ENCODE data around the gene SLC34A2.

GRCh38 chr4:25687773-25688172 is 32.1 kb downstream of the SLC34A2 start:
- TF ChIP-seq RAD21 (IDR thresholded peaks at IDR 0.05; ENCODE audit: low read depth) (no peak), EP300 (IDR thresholded peaks at IDR 0.05; ENCODE audit: borderline replicate concordance) (no peak), REST (IDR thresholded peaks at IDR 0.05; ENCODE audit: low read depth) (no peak), TAF1 (IDR thresholded peaks at IDR 0.05; ENCODE audit: low read depth) (no peak), FOXM1 (IDR thresholded peaks at IDR 0.05; ENCODE audit: borderline replicate concordance, low read depth) (no peak), ZBTB7A (IDR thresholded peaks at IDR 0.05; ENCODE audit: low read depth) (no peak), MAX (IDR thresholded peaks at IDR 0.05) (no peak), YY1 (IDR thresholded peaks at IDR 0.05; ENCODE audit: low read depth) (no peak), TCF12 (IDR thresholded peaks at IDR 0.05; ENCODE audit: low read depth) (no peak), TEAD4 (IDR thresholded peaks at IDR 0.05) (no peak), CREB1 (IDR thresholded peaks at IDR 0.05; ENCODE audit: low read depth) (no peak)

Data from Ishikawa (cell line).